Testis (tissue), 3 donors: ENCODE results near the gene CASK. TPM values are rescaled to one million over a fixed set of nuclear protein-coding genes. Genes with fewer than 3 reads are reported as not detected.

Experiments used
- DNase-seq: peaks from one replicate; pipeline ENCODE4 v3.0.0-alpha.2; 2019
- H3K27ac ChIP-seq, 2 donors: fragments of 200-600 bp; sonication (generic); one replicate each; pipeline ENCODE4 v1.5.1; 2019
- H3K27me3 ChIP-seq: fragments of 200-600 bp; sonication (generic); one replicate; pipeline ENCODE4 v1.5.1; 2019
- H3K36me3 ChIP-seq: fragments of 200-600 bp; sonication (generic); one replicate; pipeline ENCODE4 v1.5.1; 2017; ENCODE audit warnings: low read depth; ENCODE audit errors: missing control alignments
- H3K4me1 ChIP-seq: fragments of 200-600 bp; sonication (generic); one replicate; pipeline ENCODE4 v1.5.1; 2019
- H3K4me3 ChIP-seq, 2 donors: fragments of 200-600 bp; sonication (generic); one replicate each; pipeline ENCODE4 v1.5.1; 2017 to 2019
- H3K9me3 ChIP-seq: fragments of 200-600 bp; sonication (generic); one replicate; pipeline ENCODE4 v1.5.1; 2017
- CTCF ChIP-seq, 3 experiments: fragments of 450-650 bp in 2 of 3; fragments of 200-600 bp in 1 of 3; sonication (generic) in 1 of 3; IDR thresholded peaks; one replicate each; pipeline ENCODE4 v1.5.1; 2016 to 2019; ENCODE audit warnings: antibody characterized with exemption in 3 of 3, mild to moderate bottlenecking in 2 of 3, moderate library complexity in 1 of 3
- POLR2A ChIP-seq: fragments of 450-650 bp; IDR thresholded peaks from one replicate; pipeline ENCODE4 v1.6.1; 2017; ENCODE audit warnings: antibody characterized with exemption, mild to moderate bottlenecking, moderate library complexity
- WGBS, 2 donors: methylation state at CpG; one replicate each; pipeline ENCODE4 v1.1.5; 2018; 5-methylcytosine and 5-hydroxymethylcytosine counted together
- intact Hi-C: fragments of 100-400 bp; cut with DNase I; formaldehyde crosslinking; loops from one replicate; pipeline ENCODE4 v1.15.1; 2023; ENCODE audit warnings: low total_unique reads
- polyA plus RNA-seq: library from polyadenylated mRNA; stranded (reverse); fragments of 350-450 nt; fragmentation: Illumina TruSeq; extraction: RNeasy Lipid Tissue Mini Kit (QIAGEN cat#74804); gene quantifications from one replicate; pipeline ENCODE4 v1.2.3, GENCODE V29; 2014; ENCODE audit warnings: low read depth, low replicate concordance; ENCODE audit not compliant: insufficient read depth
- total RNA-seq, 2 donors: library from RNA; depleted of rRNA; stranded (reverse); fragments of >200 nt; gene quantifications; one replicate each; pipeline ENCODE4 v1.2.3, GENCODE V29; 2016

CASK gene
- total and polyA plus RNA-seq, 3 donors from 2014 or later = 8.5 to 20.9 (median 14.5) TPM

GRCh38 chrX:41481264-41482109 lies 441.9 kb downstream of the CASK start:
- H3K27ac ChIP-seq = no peak overlapping the region
- no peak for DNase-seq
- no peak overlapping the region for H3K4me3 ChIP-seq
- no peaks in the 10 kb centered on the region for H3K9me3 ChIP-seq
- TF ChIP-seq CTCF (IDR thresholded peaks at IDR 0.05) (peak in 1 of 3 experiments; percentile 12), POLR2A (no peak)
- 94 to 95% methylated on average over 2 to 6 of the region's 6 CpGs for WGBS, 2 donors
- no peaks in the 10 kb centered on the region for H3K4me1 ChIP-seq
- no peaks in the 10 kb centered on the region for H3K36me3 ChIP-seq
- intact Hi-C loops = no loop called here
- no peaks in the 10 kb centered on the region for H3K27me3 ChIP-seq

GRCh38 chrX:41480508-41481260 lies 442.7 kb downstream of the CASK start:
- 93 to 94% methylated on average over 10 to 13 of the region's 13 CpGs for WGBS, 2 donors
- intact Hi-C loops = no loop called here

GRCh38 chrX:41478381-41478911 lies 444.9 kb downstream of the CASK start:
- Histone ChIP-seq H3K9me3 (no peaks in the 10 kb centered on the region), H3K4me3 (no peak overlapping the region), H3K4me1 (no peaks in the 10 kb centered on the region), H3K27ac (no peak overlapping the region), H3K36me3 (no peaks in the 10 kb centered on the region), H3K27me3 (no peaks in the 10 kb centered on the region)
- intact Hi-C loops = no loop called here
- no peak for DNase-seq
- WGBS, 2 donors = 83 to 86% methylated on average over 4 to 6 of the region's 6 CpGs
- no peak for TF ChIP-seq CTCF (IDR thresholded peaks at IDR 0.05)
- no peak for TF ChIP-seq POLR2A

More at GRCh38 chrX:41480508-41481260, 442.7 kb downstream of the CASK start:
- Histone ChIP-seq H3K27me3 (no peaks in the 10 kb centered on the region), H3K4me3 (no peak overlapping the region), H3K9me3 (no peaks in the 10 kb centered on the region), H3K4me1 (no peaks in the 10 kb centered on the region), H3K27ac (no peak overlapping the region), H3K36me3 (no peaks in the 10 kb centered on the region)
- TF ChIP-seq CTCF (IDR thresholded peaks at IDR 0.05) = no peak
- no peak for TF ChIP-seq POLR2A
- no peak for DNase-seq

GRCh38 chrX:41475591-41476241 lies 447.6 kb downstream of the CASK start:
- 24 to 31% methylated on average over 8 to 10 of the region's 12 CpGs for WGBS, 2 donors
- no peaks in the 10 kb centered on the region for H3K27me3 ChIP-seq
- intact Hi-C loops = no loop called here
- H3K4me3 ChIP-seq = no peak overlapping the region
- H3K27ac ChIP-seq = no peak overlapping the region
- no peak for DNase-seq
- no peak for TF ChIP-seq POLR2A
- no peak for TF ChIP-seq CTCF (IDR thresholded peaks at IDR 0.05)
- H3K4me1 ChIP-seq = no peaks in the 10 kb centered on the region
- no peaks in the 10 kb centered on the region for H3K36me3 ChIP-seq
- H3K9me3 ChIP-seq = no peaks in the 10 kb centered on the region
